ENCODE measurements around the gene CD300LF. TPM values are rescaled to one million over a fixed set of nuclear protein-coding genes. Genes with fewer than 3 reads are reported as not detected.

Gene CD300LF
- total and polyA plus RNA-seq, 2 experiments from 2014 or later, result not detected

DNA sequence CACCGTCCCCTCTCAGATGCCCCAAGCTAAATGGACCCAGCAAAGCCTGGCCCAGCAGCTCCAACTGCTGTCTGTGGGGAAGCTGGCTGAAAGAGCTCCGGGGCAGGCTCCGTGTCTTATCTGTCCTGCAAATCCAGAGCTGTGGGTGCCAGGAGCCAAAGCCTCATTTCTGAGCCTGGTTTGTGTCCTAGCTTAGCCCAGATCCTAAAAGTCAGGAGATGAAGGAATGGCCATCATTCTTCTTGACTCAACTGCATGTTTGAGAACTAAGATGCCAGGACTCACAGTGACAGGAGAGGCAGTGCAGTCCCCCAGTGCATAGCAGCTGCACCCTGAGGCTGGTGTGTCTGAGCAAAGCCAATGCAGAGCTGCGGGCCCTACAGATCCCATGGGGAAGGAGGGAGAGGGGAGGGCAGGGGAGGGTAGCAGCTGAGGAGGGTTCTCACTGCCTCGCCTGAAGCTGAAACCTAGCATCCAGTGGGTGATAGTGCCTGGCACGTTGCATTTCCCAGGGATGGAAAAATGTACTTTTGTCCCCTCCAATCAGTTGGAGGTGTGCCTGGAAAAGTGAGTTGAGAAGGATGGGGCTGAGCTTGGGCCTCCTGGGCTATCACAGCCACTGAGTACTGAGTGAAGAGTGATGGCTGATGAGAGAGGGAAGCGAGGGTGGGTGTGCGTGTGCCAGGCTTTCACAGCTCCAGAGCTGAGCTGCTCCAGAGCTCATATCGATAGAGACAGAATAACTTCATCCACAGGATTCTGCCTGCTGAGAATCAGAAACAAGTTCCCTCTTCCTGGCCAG lies 64.7 kb downstream of the CD300LF start:
- no peak for ATAC-seq
- 0 out of 2 replicates have a peak, but pooled peaks cover 5% of the 10 kb centered on the region for H3K27me3 ChIP-seq (ENCODE audit: insufficient read depth)
- peaks cover 6% of the 10 kb centered on the region for H3K27me3 Mint-ChIP-seq (ENCODE audit: insufficient read depth, low read depth, poor library complexity)

More for the DNA sequence above, 64.7 kb downstream of the CD300LF start:
- no peak overlapping the region for H3K27ac ChIP-seq (ENCODE audit: low read depth)
- no peaks in the 10 kb centered on the region for H4K20me1 ChIP-seq (replicated peaks; ENCODE audit: insufficient read depth)
- Mint-ChIP-seq H3K27ac (no peak overlapping the region), H3K9me3 (no peaks in the 10 kb centered on the region), H3K4me3 (no peak overlapping the region), H3K4me1 (peaks cover under 1% of the 10 kb centered on the region), H3K36me3 (ENCODE audit: low read depth) (no peaks in the 10 kb centered on the region)
- H3K4me3 ChIP-seq, result no peak overlapping the region
- no peaks in the 10 kb centered on the region for H3F3A ChIP-seq (replicated peaks; ENCODE audit: low read depth)
- no peaks in the 10 kb centered on the region for H3K36me3 ChIP-seq (ENCODE audit: insufficient read depth)
- no peak overlapping the region for H3K4me2 ChIP-seq
- TF ChIP-seq, protein P1, sequence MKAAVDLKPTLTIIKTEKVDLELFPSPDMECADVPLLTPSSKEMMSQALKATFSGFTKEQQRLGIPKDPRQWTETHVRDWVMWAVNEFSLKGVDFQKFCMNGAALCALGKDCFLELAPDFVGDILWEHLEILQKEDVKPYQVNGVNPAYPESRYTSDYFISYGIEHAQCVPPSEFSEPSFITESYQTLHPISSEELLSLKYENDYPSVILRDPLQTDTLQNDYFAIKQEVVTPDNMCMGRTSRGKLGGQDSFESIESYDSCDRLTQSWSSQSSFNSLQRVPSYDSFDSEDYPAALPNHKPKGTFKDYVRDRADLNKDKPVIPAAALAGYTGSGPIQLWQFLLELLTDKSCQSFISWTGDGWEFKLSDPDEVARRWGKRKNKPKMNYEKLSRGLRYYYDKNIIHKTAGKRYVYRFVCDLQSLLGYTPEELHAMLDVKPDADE (IDR thresholded peaks at IDR 0.05), result no peak
- TF ChIP-seq STAT1 (IDR thresholded peaks at IDR 0.05; ENCODE audit: unreplicated experiment) (no peak), CREB1 (CRISPR knock-in tag; IDR thresholded peaks at IDR 0.05; ENCODE audit: low read depth) (no peak), NANOG (IDR thresholded peaks at IDR 0.05; ENCODE audit: borderline replicate concordance) (no peak), JUNB (IDR thresholded peaks at IDR 0.05; ENCODE audit: unreplicated experiment) (no peak), ZNF331 (CRISPR knock-in tag; IDR thresholded peaks at IDR 0.05; ENCODE audit: low read depth) (no peak), EZH2 (IDR thresholded peaks at IDR 0.05; ENCODE audit: low read depth, unreplicated experiment) (no peak), ZNF114 (CRISPR knock-in tag; IDR thresholded peaks at IDR 0.05) (no peak), EZH2phosphoT487 (IDR thresholded peaks at IDR 0.05; ENCODE audit: unreplicated experiment) (no peak), POLR2AphosphoS5 (IDR thresholded peaks at IDR 0.05; ENCODE audit: low read depth) (no peak)
- TF ChIP-seq, protein P2, sequence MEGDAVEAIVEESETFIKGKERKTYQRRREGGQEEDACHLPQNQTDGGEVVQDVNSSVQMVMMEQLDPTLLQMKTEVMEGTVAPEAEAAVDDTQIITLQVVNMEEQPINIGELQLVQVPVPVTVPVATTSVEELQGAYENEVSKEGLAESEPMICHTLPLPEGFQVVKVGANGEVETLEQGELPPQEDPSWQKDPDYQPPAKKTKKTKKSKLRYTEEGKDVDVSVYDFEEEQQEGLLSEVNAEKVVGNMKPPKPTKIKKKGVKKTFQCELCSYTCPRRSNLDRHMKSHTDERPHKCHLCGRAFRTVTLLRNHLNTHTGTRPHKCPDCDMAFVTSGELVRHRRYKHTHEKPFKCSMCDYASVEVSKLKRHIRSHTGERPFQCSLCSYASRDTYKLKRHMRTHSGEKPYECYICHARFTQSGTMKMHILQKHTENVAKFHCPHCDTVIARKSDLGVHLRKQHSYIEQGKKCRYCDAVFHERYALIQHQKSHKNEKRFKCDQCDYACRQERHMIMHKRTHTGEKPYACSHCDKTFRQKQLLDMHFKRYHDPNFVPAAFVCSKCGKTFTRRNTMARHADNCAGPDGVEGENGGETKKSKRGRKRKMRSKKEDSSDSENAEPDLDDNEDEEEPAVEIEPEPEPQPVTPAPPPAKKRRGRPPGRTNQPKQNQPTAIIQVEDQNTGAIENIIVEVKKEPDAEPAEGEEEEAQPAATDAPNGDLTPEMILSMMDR (conservative IDR thresholded peaks at IDR 0.05; ENCODE audit: low read depth in 2 of 2), result no peak
- TF ChIP-seq, protein P3, sequence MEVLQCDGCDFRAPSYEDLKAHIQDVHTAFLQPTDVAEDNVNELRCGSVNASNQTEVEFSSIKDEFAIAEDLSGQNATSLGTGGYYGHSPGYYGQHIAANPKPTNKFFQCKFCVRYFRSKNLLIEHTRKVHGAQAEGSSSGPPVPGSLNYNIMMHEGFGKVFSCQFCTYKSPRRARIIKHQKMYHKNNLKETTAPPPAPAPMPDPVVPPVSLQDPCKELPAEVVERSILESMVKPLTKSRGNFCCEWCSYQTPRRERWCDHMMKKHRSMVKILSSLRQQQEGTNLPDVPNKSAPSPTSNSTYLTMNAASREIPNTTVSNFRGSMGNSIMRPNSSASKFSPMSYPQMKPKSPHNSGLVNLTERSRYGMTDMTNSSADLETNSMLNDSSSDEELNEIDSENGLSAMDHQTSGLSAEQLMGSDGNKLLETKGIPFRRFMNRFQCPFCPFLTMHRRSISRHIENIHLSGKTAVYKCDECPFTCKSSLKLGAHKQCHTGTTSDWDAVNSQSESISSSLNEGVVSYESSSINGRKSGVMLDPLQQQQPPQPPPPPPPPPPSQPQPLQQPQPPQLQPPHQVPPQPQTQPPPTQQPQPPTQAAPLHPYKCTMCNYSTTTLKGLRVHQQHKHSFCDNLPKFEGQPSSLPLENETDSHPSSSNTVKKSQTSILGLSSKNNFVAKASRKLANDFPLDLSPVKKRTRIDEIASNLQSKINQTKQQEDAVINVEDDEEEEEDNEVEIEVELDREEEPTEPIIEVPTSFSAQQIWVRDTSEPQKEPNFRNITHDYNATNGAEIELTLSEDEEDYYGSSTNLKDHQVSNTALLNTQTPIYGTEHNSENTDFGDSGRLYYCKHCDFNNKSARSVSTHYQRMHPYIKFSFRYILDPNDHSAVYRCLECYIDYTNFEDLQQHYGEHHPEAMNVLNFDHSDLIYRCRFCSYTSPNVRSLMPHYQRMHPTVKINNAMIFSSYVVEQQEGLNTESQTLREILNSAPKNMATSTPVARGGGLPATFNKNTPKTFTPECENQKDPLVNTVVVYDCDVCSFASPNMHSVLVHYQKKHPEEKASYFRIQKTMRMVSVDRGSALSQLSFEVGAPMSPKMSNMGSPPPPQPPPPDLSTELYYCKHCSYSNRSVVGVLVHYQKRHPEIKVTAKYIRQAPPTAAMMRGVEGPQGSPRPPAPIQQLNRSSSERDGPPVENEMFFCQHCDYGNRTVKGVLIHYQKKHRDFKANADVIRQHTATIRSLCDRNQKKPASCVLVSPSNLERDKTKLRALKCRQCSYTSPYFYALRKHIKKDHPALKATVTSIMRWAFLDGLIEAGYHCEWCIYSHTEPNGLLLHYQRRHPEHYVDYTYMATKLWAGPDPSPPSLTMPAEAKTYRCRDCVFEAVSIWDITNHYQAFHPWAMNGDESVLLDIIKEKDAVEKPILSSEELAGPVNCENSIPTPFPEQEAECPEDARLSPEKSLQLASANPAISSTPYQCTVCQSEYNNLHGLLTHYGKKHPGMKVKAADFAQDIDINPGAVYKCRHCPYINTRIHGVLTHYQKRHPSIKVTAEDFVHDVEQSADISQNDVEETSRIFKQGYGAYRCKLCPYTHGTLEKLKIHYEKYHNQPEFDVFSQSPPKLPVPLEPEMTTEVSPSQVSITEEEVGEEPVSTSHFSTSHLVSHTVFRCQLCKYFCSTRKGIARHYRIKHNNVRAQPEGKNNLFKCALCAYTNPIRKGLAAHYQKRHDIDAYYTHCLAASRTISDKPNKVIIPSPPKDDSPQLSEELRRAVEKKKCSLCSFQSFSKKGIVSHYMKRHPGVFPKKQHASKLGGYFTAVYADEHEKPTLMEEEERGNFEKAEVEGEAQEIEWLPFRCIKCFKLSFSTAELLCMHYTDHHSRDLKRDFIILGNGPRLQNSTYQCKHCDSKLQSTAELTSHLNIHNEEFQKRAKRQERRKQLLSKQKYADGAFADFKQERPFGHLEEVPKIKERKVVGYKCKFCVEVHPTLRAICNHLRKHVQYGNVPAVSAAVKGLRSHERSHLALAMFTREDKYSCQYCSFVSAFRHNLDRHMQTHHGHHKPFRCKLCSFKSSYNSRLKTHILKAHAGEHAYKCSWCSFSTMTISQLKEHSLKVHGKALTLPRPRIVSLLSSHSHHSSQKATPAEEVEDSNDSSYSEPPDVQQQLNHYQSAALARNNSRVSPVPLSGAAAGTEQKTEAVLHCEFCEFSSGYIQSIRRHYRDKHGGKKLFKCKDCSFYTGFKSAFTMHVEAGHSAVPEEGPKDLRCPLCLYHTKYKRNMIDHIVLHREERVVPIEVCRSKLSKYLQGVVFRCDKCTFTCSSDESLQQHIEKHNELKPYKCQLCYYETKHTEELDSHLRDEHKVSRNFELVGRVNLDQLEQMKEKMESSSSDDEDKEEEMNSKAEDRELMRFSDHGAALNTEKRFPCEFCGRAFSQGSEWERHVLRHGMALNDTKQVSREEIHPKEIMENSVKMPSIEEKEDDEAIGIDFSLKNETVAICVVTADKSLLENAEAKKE (CRISPR knock-in tag; IDR thresholded peaks at IDR 0.05), result no peak
- TF ChIP-seq, protein P4, sequence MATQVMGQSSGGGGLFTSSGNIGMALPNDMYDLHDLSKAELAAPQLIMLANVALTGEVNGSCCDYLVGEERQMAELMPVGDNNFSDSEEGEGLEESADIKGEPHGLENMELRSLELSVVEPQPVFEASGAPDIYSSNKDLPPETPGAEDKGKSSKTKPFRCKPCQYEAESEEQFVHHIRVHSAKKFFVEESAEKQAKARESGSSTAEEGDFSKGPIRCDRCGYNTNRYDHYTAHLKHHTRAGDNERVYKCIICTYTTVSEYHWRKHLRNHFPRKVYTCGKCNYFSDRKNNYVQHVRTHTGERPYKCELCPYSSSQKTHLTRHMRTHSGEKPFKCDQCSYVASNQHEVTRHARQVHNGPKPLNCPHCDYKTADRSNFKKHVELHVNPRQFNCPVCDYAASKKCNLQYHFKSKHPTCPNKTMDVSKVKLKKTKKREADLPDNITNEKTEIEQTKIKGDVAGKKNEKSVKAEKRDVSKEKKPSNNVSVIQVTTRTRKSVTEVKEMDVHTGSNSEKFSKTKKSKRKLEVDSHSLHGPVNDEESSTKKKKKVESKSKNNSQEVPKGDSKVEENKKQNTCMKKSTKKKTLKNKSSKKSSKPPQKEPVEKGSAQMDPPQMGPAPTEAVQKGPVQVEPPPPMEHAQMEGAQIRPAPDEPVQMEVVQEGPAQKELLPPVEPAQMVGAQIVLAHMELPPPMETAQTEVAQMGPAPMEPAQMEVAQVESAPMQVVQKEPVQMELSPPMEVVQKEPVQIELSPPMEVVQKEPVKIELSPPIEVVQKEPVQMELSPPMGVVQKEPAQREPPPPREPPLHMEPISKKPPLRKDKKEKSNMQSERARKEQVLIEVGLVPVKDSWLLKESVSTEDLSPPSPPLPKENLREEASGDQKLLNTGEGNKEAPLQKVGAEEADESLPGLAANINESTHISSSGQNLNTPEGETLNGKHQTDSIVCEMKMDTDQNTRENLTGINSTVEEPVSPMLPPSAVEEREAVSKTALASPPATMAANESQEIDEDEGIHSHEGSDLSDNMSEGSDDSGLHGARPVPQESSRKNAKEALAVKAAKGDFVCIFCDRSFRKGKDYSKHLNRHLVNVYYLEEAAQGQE (IDR thresholded peaks at IDR 0.05; ENCODE audit: unreplicated experiment), result no peak
- no peaks in the 10 kb centered on the region for H3K79me2 ChIP-seq (replicated peaks; ENCODE audit: insufficient read depth)
- no peak for DNase-seq (ENCODE audit: low spot score)
- H3K9me2 ChIP-seq (ENCODE audit: insufficient read depth), result no peaks in the 10 kb centered on the region
- no peaks in the 10 kb centered on the region; the same call in 1 of the 2 replicates for H3K4me1 ChIP-seq (ENCODE audit: insufficient read depth)
- no peak overlapping the region for H2AFZ ChIP-seq

All from GM23338 (cell line).